ENCODE data around the gene ARNT2. TPM values are rescaled to one million over a fixed set of nuclear protein-coding genes. Genes with fewer than 3 reads are reported as not detected.

ARNT2 gene
- total RNA-seq, 1 experiment from 2014 or later, result 3.1 TPM

DNA sequence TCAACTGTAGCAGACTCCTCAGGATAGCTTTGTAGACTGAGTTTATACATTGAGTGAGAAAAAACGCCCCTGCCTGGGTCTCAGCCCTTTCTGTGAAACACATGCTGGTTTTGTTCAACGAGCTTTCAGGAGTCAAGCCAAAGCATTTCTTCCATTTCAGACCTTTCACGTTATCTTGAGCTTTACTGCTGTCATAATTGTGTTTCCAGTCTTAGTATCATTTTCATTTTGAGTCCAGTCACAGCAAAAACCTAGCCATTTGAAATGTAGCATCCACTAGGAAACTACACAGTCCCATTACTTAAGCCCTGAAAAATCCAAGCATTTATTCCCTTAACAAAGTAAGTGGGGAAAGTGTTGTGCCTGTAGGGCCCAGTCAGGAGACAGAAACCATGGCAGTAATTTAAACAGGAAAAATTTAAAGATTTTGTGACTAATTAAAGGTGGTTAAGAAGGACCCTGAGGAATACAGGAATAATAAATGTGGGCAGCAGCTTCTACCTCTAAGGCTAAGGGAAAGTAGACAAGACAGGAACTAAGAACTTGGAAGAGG lies 180.9 kb downstream of the ARNT2 start:
- DNase-seq, result no peak
- Histone ChIP-seq H3K4me3 (ENCODE audit: insufficient read depth, low read depth, low read length) (no peak overlapping the region), H3K36me3 (replicated peaks; ENCODE audit: control insufficient read depth, insufficient read depth, low read length) (no peaks in the 10 kb centered on the region), H3K27me3 (ENCODE audit: control insufficient read depth, insufficient read depth, low read length) (no peaks in the 10 kb centered on the region)

DNA sequence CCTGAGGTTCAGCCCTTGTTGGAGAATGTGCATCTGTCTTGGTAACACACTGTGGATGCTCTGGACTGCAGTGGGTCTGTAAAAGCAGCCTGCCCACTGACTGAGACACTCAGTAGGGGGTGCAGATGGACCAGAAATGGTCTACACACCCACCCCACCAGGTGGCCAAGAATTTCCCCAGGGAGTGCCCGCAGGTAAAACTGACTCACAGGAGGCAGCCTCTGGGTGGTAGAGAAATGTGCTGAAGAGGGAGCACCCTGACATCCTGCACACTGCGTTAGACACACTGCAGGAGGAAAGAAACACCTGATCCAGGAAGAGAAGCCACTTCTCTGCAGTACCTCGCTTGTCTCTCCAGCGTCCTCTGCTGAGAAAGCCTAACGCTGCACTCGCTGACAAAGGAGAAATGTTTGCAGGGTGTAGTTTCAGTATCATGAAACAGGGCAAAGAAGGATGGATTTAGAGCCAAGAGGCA lies 181.4 kb downstream of the ARNT2 start:
- DNase-seq, result peak; percentile 61

DNA sequence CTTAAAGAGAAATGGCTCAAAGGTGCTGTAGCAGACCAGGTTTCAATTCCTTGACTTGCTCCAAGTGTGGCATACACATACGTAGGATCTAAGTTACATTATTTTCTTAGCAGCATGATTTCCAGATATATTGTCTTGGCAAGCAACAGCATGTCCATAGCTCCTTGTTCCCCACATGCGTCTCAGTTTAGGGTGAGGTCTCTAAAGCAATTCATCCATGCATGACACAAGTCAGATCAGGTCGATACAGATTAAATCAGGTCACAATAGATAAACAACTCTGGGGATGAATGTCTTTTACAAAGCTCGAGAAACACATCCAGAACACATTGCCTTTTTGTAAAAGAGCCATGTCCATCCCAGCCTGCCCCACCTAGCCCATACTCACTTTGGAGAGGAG lies 182.0 kb downstream of the ARNT2 start:
- Histone ChIP-seq H3K27me3 (ENCODE audit: control insufficient read depth, insufficient read depth, low read length) (no peaks in the 10 kb centered on the region), H3K36me3 (replicated peaks; ENCODE audit: control insufficient read depth, insufficient read depth, low read length) (no peaks in the 10 kb centered on the region), H3K4me3 (ENCODE audit: insufficient read depth, low read depth, low read length) (no peak overlapping the region)
- peak; percentile 9 for DNase-seq

More for the DNA sequence above, 181.4 kb downstream of the ARNT2 start:
- H3K36me3 ChIP-seq (replicated peaks; ENCODE audit: control insufficient read depth, insufficient read depth, low read length), result no peaks in the 10 kb centered on the region
- no peaks in the 10 kb centered on the region for H3K27me3 ChIP-seq (ENCODE audit: control insufficient read depth, insufficient read depth, low read length)
- H3K4me3 ChIP-seq (ENCODE audit: insufficient read depth, low read depth, low read length), result no peak overlapping the region

GRCh38 chr15:80587007-80587406 lies 182.8 kb downstream of the ARNT2 start:
- DNase-seq, result peak; percentile 69
- no peaks in the 10 kb centered on the region for H3K36me3 ChIP-seq (replicated peaks; ENCODE audit: control insufficient read depth, insufficient read depth, low read length)
- H3K27me3 ChIP-seq (ENCODE audit: control insufficient read depth, insufficient read depth, low read length), result no peaks in the 10 kb centered on the region

DNA sequence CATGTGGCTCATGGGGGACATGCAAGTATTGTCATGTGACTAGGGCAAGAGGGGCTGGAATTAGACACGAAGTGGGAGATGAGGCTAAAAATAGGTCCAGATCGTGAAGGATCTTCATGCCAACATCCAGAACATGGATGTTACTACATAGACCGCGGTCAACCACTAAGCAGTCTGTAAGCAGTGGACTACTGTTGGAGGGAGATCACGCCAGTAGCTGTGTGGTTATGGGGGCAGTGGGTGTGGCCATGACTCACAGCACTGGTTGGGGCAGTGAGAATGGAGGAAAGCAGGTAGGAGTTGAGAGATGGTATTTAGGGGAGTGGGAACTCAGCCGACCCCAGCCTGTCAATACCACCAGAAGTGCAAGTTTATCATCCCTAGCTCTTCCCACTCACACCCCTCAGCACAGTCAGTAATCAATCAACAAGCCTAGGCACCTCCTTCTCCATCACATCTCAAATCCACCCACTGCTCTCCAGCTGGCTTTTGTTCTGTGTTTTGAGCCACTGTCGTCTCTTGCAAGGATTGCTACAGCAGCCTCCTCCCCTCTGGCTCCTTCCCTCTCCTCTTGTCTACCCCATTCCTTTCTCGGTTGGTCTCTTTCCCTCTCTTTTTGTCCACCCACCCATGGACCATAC lies 183.8 kb downstream of the ARNT2 start:
- DNase-seq, result peak; percentile 17
- Histone ChIP-seq H3K4me3 (ENCODE audit: insufficient read depth, low read depth, low read length) (no peak overlapping the region), H3K27me3 (ENCODE audit: control insufficient read depth, insufficient read depth, low read length) (no peaks in the 10 kb centered on the region)

More at GRCh38 chr15:80587007-80587406, 182.8 kb downstream of the ARNT2 start:
- no peak overlapping the region for H3K4me3 ChIP-seq (ENCODE audit: insufficient read depth, low read depth, low read length)

DNA sequence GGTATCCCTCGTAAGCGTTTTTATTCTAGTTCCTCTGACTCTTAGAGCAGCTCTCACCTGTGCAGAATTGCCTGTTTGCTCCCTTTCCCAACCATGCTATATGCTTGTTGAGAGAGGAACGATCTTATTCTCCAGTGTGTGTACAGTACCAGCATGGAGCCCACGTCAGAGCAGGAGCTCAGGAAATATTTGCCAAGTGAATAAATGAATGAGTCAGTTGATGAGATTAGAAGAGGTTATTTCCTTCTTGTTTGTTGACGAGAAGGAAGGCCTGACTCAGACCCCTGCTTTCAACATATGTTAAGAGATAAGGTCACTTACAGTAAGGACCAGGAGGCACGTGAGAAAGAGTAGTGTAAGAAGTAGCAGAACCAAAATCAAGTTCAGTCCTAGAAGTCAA lies 184.6 kb downstream of the ARNT2 start:
- no peak for DNase-seq
- Histone ChIP-seq H3K36me3 (replicated peaks; ENCODE audit: control insufficient read depth, insufficient read depth, low read length) (no peaks in the 10 kb centered on the region), H3K4me3 (ENCODE audit: insufficient read depth, low read depth, low read length) (no peak overlapping the region), H3K27me3 (ENCODE audit: control insufficient read depth, insufficient read depth, low read length) (no peaks in the 10 kb centered on the region)

More for the DNA sequence above, 183.8 kb downstream of the ARNT2 start:
- H3K36me3 ChIP-seq (replicated peaks; ENCODE audit: control insufficient read depth, insufficient read depth, low read length), result no peaks in the 10 kb centered on the region

DNA sequence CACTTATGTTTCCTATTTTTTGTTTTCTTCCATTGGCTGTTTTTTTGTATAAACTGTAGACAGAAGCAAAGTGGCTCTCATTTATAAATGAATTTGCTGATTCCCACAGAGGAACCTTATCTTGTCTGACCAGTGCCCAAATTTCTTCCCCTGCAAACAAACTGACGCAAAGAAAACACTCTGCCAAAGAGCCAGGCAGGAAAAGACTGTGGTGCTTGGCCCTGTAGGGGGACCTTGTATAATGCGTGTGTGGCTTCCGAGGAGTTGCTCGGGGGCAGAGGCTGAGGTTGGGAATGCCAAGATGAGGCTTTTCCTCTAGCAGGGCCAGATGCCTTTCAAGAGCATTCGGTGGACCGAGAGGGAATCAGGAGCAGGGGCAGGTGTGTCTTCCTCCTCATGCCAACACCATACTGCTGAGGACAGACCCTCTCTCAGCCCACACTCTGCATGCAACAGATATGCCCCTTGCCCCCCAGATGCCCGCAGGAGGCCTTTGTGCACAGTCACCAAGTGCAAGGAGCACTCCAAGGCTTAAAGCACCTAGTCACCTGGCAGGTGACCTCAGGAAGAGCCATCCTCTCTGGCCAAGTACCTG lies 186.7 kb downstream of the ARNT2 start:
- peak; percentile 64 for DNase-seq
- H3K36me3 ChIP-seq (replicated peaks; ENCODE audit: control insufficient read depth, insufficient read depth, low read length), result no peaks in the 10 kb centered on the region
- no peak overlapping the region for H3K4me3 ChIP-seq (ENCODE audit: insufficient read depth, low read depth, low read length)
- no peaks in the 10 kb centered on the region for H3K27me3 ChIP-seq (ENCODE audit: control insufficient read depth, insufficient read depth, low read length)

DNA sequence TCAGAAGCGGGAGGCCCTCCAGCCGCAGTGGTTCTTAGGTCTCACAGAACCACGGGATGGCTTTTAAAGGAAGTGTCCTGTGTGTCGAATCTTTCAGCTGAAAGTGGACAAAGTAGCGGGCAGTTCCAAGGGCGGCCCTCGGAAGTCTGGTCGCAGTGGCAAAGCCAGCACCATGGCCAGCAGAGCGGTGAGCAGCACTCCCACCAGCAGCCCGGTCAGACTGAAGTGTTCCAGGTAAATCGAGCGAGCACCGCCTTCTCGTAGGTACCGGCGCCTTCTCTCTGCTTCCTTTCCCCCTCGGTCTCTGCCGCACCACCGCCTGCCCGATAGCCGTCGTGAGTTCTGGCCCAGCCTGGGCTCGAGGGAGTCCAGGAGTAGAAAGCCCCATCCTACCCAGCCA lies 187.3 kb downstream of the ARNT2 start:
- DNase-seq, result no peak
- Histone ChIP-seq H3K4me3 (ENCODE audit: insufficient read depth, low read depth, low read length) (no peak overlapping the region), H3K36me3 (replicated peaks; ENCODE audit: control insufficient read depth, insufficient read depth, low read length) (no peaks in the 10 kb centered on the region), H3K27me3 (ENCODE audit: control insufficient read depth, insufficient read depth, low read length) (no peaks in the 10 kb centered on the region)

DNA sequence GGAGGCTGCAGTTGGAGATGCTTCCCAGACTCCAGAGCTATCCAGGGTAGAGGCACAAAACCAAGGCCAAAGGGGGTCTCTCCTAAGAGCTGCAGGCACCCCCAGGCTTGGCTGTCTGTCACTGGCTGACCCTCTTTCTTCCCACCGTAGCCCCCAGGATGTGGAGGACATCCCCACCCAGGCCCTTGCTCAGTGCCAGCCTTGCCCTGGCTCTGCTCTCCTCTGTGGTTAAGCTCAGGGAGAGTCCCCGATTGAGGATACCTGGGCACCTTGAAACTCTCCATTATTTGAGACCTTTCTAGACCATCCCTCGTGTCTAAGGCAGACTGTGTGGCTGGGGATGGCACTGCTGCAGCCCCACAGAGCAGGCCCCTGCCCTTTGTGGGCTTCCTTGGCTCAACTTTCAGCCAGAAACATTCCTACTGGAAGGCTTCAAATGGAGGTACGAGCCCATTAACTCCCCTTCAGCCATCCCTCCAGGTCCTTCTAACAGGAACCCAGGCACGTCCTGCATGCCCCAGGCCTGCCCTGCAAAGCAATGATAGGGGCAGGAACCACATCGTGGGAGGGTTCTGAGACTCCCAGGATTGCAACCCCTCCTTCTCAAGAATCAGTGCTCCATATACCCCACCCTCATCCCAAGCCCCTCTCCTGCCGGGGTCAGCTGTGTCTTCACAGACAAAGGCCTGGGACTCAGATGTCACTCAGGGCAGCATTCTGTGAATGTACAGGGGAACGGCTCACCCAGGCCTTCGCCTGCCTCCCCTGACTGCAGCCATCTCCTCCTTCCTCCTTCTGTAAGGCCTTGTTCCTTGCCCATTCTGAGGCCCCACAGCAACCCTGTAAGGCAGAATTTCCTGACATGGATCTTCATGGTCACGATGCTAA lies 188.0 kb downstream of the ARNT2 start:
- Histone ChIP-seq H3K27me3 (ENCODE audit: control insufficient read depth, insufficient read depth, low read length) (no peaks in the 10 kb centered on the region), H3K36me3 (replicated peaks; ENCODE audit: control insufficient read depth, insufficient read depth, low read length) (no peaks in the 10 kb centered on the region), H3K4me3 (ENCODE audit: insufficient read depth, low read depth, low read length) (no peak overlapping the region)
- no peak for DNase-seq

DNA sequence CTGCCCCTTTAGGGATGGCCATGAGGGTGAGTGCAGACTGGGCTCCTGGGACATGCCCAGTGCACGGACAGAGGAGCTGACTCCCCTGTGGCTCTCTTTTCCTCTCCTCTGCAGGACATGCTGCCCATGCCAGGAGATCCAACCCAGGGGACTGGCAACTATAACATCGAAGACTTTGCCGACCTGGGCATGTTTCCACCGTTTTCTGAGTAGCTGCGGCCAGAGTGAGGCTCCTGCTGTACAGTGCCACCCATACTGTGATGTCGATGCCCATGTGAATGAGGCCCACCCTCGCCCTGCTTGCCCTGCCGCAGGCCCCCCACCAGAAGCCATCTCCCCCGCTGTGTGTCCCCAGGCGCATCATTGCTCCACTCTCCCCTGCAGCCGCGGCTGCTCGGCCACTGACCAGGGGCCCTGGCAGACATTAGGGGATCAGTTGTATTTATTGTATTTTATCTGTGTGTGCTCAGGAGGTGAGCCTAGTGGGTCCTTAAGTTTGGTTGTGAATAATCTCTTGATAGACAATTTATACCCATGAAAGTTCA lies 189.4 kb downstream of the ARNT2 start:
- Histone ChIP-seq H3K4me3 (ENCODE audit: insufficient read depth, low read depth, low read length) (no peak overlapping the region), H3K36me3 (replicated peaks; ENCODE audit: control insufficient read depth, insufficient read depth, low read length) (no peaks in the 10 kb centered on the region), H3K27me3 (ENCODE audit: control insufficient read depth, insufficient read depth, low read length) (no peaks in the 10 kb centered on the region)
- DNase-seq, result no peak

GRCh38 chr15:80594091-80594889 lies 190.1 kb downstream of the ARNT2 start:
- Histone ChIP-seq H3K27me3 (ENCODE audit: control insufficient read depth, insufficient read depth, low read length) (no peaks in the 10 kb centered on the region), H3K4me3 (ENCODE audit: insufficient read depth, low read depth, low read length) (no peak overlapping the region), H3K36me3 (replicated peaks; ENCODE audit: control insufficient read depth, insufficient read depth, low read length) (no peaks in the 10 kb centered on the region)
- DNase-seq, result no peak

- no peaks in the 10 kb centered on the region for H3K27me3 ChIP-seq (ENCODE audit: control insufficient read depth, insufficient read depth, low read length)
- no peak for DNase-seq
- H3K36me3 ChIP-seq (replicated peaks; ENCODE audit: control insufficient read depth, insufficient read depth, low read length), result no peaks in the 10 kb centered on the region
- no peak overlapping the region for H3K4me3 ChIP-seq (ENCODE audit: insufficient read depth, low read depth, low read length)
These were observed 191.2 kb downstream of the ARNT2 start for GRCh38 chr15:80595396-80595795.

DNA sequence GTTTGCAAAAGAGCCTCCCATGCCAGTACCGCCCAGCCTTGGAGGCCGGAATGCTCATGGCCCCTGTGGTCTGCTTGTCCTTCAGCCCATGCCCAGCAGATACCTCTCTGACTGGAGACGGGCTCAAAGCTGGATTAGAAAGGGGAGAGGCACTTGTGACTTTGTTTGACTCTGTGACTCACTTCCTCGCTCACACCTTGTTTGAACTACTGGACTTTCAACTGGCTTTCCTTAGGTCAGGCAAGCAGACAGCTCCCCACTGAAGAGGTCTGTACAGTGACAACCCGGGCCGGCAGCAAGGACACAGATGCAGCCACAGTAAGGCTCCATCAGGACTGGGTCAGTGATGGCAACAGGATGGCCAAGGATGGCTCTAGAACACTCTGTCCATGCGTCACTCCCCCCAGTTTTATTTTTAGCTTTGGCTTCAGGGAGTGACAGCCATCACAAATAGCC lies 192.4 kb downstream of the ARNT2 start:
- no peaks in the 10 kb centered on the region for H3K27me3 ChIP-seq (ENCODE audit: control insufficient read depth, insufficient read depth, low read length)
- no peak for DNase-seq

GRCh38 chr15:80597076-80597475 lies 192.9 kb downstream of the ARNT2 start:
- DNase-seq, result no peak
- no peaks in the 10 kb centered on the region for H3K27me3 ChIP-seq (ENCODE audit: control insufficient read depth, insufficient read depth, low read length)
- no peaks in the 10 kb centered on the region for H3K36me3 ChIP-seq (replicated peaks; ENCODE audit: control insufficient read depth, insufficient read depth, low read length)
- H3K4me3 ChIP-seq (ENCODE audit: insufficient read depth, low read depth, low read length), result no peak overlapping the region

More for the DNA sequence above, 192.4 kb downstream of the ARNT2 start:
- H3K4me3 ChIP-seq (ENCODE audit: insufficient read depth, low read depth, low read length), result no peak overlapping the region
- no peaks in the 10 kb centered on the region for H3K36me3 ChIP-seq (replicated peaks; ENCODE audit: control insufficient read depth, insufficient read depth, low read length)

Measured in H7 (cell line).